DOHH2 (cell line): Measurements from ENCODE around the gene SPATC1L.
"Not testable (repeated sequence)": the region's sequence is repeated elsewhere in the genome, so short reads cannot be mapped to it uniquely, and the experiment has no call there.

Source experiments
- H3F3A ChIP-seq: fragments of 200-600 bp; sonication (generic), shearing (Covaris generic); 2 replicates; pipeline ENCODE4 v1.6.0; 2016; ENCODE audit warnings: antibody characterized with exemption, mild to moderate bottlenecking; ENCODE audit not compliant: control insufficient read depth, insufficient read depth
- H3K27ac ChIP-seq: fragments of 200-600 bp; sonication (generic); 2 replicates; pipeline ENCODE4 v1.5.1; 2014; ENCODE audit warnings: low read depth, mild to moderate bottlenecking, low read length, moderate library complexity
- H3K27me3 ChIP-seq: fragments of 200-600 bp; sonication (generic); 2 replicates; pipeline ENCODE4 v1.6.1; 2014; ENCODE audit warnings: mild to moderate bottlenecking, low read length, mixed read lengths; ENCODE audit not compliant: control insufficient read depth
- H3K36me3 ChIP-seq: fragments of 200-600 bp; sonication (generic); 2 replicates; pipeline ENCODE4 v1.6.1; 2014; ENCODE audit warnings: mild to moderate bottlenecking, low read length, moderate library complexity, mixed read lengths; ENCODE audit not compliant: control insufficient read depth
- H3K4me1 ChIP-seq: fragments of 200-600 bp; sonication (generic); 2 replicates; pipeline ENCODE4 v1.6.1; 2014; ENCODE audit warnings: mild to moderate bottlenecking, low read length, mixed read lengths; ENCODE audit not compliant: control insufficient read depth
- H3K4me2 ChIP-seq: fragments of 200-600 bp; sonication (generic); 2 replicates; pipeline ENCODE4 v1.6.0; 2014; ENCODE audit warnings: mild to moderate bottlenecking, low read length, moderate library complexity
- H3K4me3 ChIP-seq: fragments of 200-600 bp; sonication (generic); 2 replicates; pipeline ENCODE4 v1.5.1; 2014; ENCODE audit warnings: mild to moderate bottlenecking, low read length, mixed read lengths
- H3K79me2 ChIP-seq: fragments of 200-600 bp; sonication (generic); 2 replicates; pipeline ENCODE4 v1.6.1; 2014; ENCODE audit warnings: mild to moderate bottlenecking, low read length, mixed read lengths; ENCODE audit not compliant: control insufficient read depth
- H3K9me2 ChIP-seq: fragments of 200-600 bp; sonication (generic); replicated peaks from 2 replicates; pipeline ENCODE4 v1.6.1; 2014; ENCODE audit warnings: mild to moderate bottlenecking, low read length, mixed read lengths; ENCODE audit not compliant: control insufficient read depth
- H3K9me3 ChIP-seq: fragments of 200-600 bp; sonication (generic); 2 replicates; pipeline ENCODE4 v1.6.1; 2014; ENCODE audit warnings: antibody characterized with exemption, low read length, mixed read lengths; ENCODE audit not compliant: control insufficient read depth, insufficient read depth
- H4K20me1 ChIP-seq: fragments of 200-600 bp; sonication (generic); 2 replicates; pipeline ENCODE4 v1.6.0; 2014; ENCODE audit warnings: low read depth, mild to moderate bottlenecking, antibody characterized with exemption, low read length, moderate library complexity; ENCODE audit not compliant: control insufficient read depth, insufficient read depth
- CTCF ChIP-seq: fragments of 200-600 bp; sonication (generic); IDR thresholded peaks from one replicate; pipeline ENCODE4 v1.5.1; 2014; ENCODE audit warnings: antibody characterized with exemption, mild to moderate bottlenecking, low read depth, low read length; ENCODE audit not compliant: poor library complexity, severe bottlenecking
- EZH2phosphoT487 ChIP-seq: fragments of 200-600 bp; sonication (generic); IDR thresholded peaks from 2 replicates; pipeline ENCODE4 v1.6.1; 2017; ENCODE audit warnings: borderline replicate concordance, mild to moderate bottlenecking, antibody characterized with exemption, low read length, moderate library complexity, mixed read lengths

The SPATC1L gene

GRCh38 chr21:46202592-46203202, 18.4 kb upstream of the SPATC1L start:
- Histone ChIP-seq H3K9me3 (no peaks in the 10 kb centered on the region), H3K9me2 (no peaks in the 10 kb centered on the region), H3F3A (no peaks in the 10 kb centered on the region; the same call in 1 of the 2 replicates), H3K27ac (no peak overlapping the region), H3K4me3 (no peak overlapping the region), H3K79me2 (no peaks in the 10 kb centered on the region), H3K27me3 (no peaks in the 10 kb centered on the region), H4K20me1 (no peaks in the 10 kb centered on the region), H3K4me2 (no peak overlapping the region), H3K36me3 (peaks cover 80% of the 10 kb centered on the region), H3K4me1 (no peaks in the 10 kb centered on the region)
- TF ChIP-seq EZH2phosphoT487 (no peak), CTCF (no peak)

- H3K27ac ChIP-seq, H3F3A ChIP-seq, H3K9me3 ChIP-seq, H3K27me3 ChIP-seq, H3K4me1 ChIP-seq, H3K9me2 ChIP-seq, H3K4me3 ChIP-seq, H4K20me1 ChIP-seq, H3K79me2 ChIP-seq, H3K4me2 ChIP-seq: not testable (repeated sequence)
- H3K36me3 ChIP-seq: peaks cover 80% of the 10 kb centered on the region
Observed at GRCh38 chr21:46200877-46201803, 16.9 kb upstream of the SPATC1L start.

- Histone ChIP-seq H4K20me1 (no peaks in the 10 kb centered on the region), H3F3A (no peaks in the 10 kb centered on the region; the same call in 1 of the 2 replicates), H3K4me3 (no peak overlapping the region), H3K9me3 (no peaks in the 10 kb centered on the region), H3K36me3 (peaks cover 80% of the 10 kb centered on the region), H3K9me2 (no peaks in the 10 kb centered on the region), H3K79me2 (no peaks in the 10 kb centered on the region), H3K27me3 (no peaks in the 10 kb centered on the region), H3K27ac (no peak overlapping the region), H3K4me1 (no peaks in the 10 kb centered on the region), H3K4me2 (no peak overlapping the region)
- no peak for TF ChIP-seq CTCF
- no peak for TF ChIP-seq EZH2phosphoT487
Observed at GRCh38 chr21:46199436-46200373, 15.4 kb upstream of the SPATC1L start.
